Pancreas (tissue), 10 donors: ENCODE data around the gene RNH1. TPM values are rescaled to one million over a fixed set of nuclear protein-coding genes. Genes with fewer than 3 reads are reported as not detected.

ENCODE experiments used
- ATAC-seq, 4 donors: fragments of 200-7000 bp; cut with Tn5 transposase; one replicate each; pipeline versions ENCODE4 v1.8.0 to v1.9.1; 2020; ENCODE audit warnings: mild to moderate bottlenecking in 4 of 4, moderate library complexity in 4 of 4
- DNase-seq, 6 donors: peaks; one replicate each; pipeline ENCODE4 v3.0.0-alpha.2; 2020
- FAIRE-seq: peaks from 2 replicates; lab custom pipeline; 2012; peaks lifted over from hg19 to GRCh38; lab: Jason Lieb, UNC
- H3K27ac ChIP-seq, 4 donors: fragments of 200-600 bp; sonication (generic); 1 replicate in 3 of 4; 2 replicates in 1 of 4; pipeline versions ENCODE4 v1.5.0 to v1.8.0; 2020
- H3K27me3 ChIP-seq, 4 donors: fragments of 200-600 bp; one replicate each; pipeline ENCODE4 v1.8.0; 2021
- H3K36me3 ChIP-seq, 3 donors: fragments of 200-600 bp; sonication (generic) in 1 of 3; one replicate each; pipeline versions ENCODE4 v1.5.0 to v1.8.0; 2020 to 2021
- H3K4me1 ChIP-seq, 3 donors: fragments of 200-600 bp; one replicate each; pipeline ENCODE4 v1.8.0; 2021
- H3K4me3 ChIP-seq, 4 donors: fragments of 200-600 bp; sonication (generic) in 2 of 4; one replicate each; pipeline versions ENCODE4 v1.5.0 to v1.8.0; 2020 to 2021
- H3K9me3 ChIP-seq, 4 donors: fragments of 200-600 bp; one replicate each; pipeline ENCODE4 v1.8.0; 2021
- CTCF ChIP-seq, 4 donors: fragments of 200-600 bp; sonication (generic) in 3 of 4; IDR thresholded peaks; one replicate each; pipeline versions ENCODE4 v1.5.0 to v1.8.0; 2021; ENCODE audit warnings: antibody characterized with exemption in 4 of 4
- WGBS, 2 donors: extraction: QIAGEN DNeasy Blood & Tissue Kit; methylation state at CpG; one replicate each; pipeline ENCODE4 v1.1.7; 2013; 5-methylcytosine and 5-hydroxymethylcytosine counted together
- intact Hi-C, 3 donors: fragments of 100-400 bp; cut with DNase I; formaldehyde crosslinking; loops; one replicate each; pipeline versions ENCODE4 v1.11.1 to v1.14.2; 2022
- polyA plus RNA-seq, 2 donors: library from polyadenylated mRNA; stranded (reverse); fragments of 200-250 nt; gene quantifications; one replicate each; pipeline ENCODE4 v1.2.3, GENCODE V29; 2013
- total RNA-seq, 6 donors: library from RNA; stranded (reverse); fragmentation: NEBNext Ultra II Directional in 4 of 6; extraction: Animal tissue kit (Norgen Biotek cat#: 25700) in 4 of 6; gene quantifications; one replicate each; pipeline versions ENCODE4 v1.2.1 to v1.2.4, GENCODE V29; 2021 to 2023
- donor health status: healthy with polysubstance abuse.
- donor health status: DM: no; HTN: no; CAD: no; lungs with moderate emphysema.
- donor health status: DM: no; HTN: no; CAD: no.
- donor health status: control.
- donor health status: control.
- donor health status: Bipolar disorder and iron deficiency.
- donor health status: DM: yes; HTN: yes; CAD: no.
- donor health status: DM: no; HTN: no; CAD: no.
- donor health status: DM: no; HTN: no; CAD: no.
- donor health status: DM: yes; HTN: yes; CAD: no.

Gene RNH1
- total and polyA plus RNA-seq, 8 donors, result 38.9 to 87.7 (median 63.9) TPM

- H3K27ac ChIP-seq, result no peak overlapping the region
- no peaks in the 10 kb centered on the region for H3K27me3 ChIP-seq
- H3K4me1 ChIP-seq, result peaks cover 3 to 18% (median 7%) of the 10 kb centered on the region in 3 donors
- FAIRE-seq, result no peak
- no peak overlapping the region for H3K4me3 ChIP-seq
- H3K9me3 ChIP-seq, result no peaks in the 10 kb centered on the region
- TF ChIP-seq CTCF (IDR thresholded peaks at IDR 0.05), result no peak
- H3K36me3 ChIP-seq, result no peaks in the 10 kb centered on the region
- DNase-seq, result peak in 1 of 6 donors; percentile 18
- intact Hi-C loops, result no loop called here
- ATAC-seq, result no peak
- WGBS, 2 donors, result 82 to 86% methylated on average over 19 of the region's 19 CpGs
Observed at GRCh38 chr11:452916-453527, 54.0 kb downstream of the RNH1 start.

DNA sequence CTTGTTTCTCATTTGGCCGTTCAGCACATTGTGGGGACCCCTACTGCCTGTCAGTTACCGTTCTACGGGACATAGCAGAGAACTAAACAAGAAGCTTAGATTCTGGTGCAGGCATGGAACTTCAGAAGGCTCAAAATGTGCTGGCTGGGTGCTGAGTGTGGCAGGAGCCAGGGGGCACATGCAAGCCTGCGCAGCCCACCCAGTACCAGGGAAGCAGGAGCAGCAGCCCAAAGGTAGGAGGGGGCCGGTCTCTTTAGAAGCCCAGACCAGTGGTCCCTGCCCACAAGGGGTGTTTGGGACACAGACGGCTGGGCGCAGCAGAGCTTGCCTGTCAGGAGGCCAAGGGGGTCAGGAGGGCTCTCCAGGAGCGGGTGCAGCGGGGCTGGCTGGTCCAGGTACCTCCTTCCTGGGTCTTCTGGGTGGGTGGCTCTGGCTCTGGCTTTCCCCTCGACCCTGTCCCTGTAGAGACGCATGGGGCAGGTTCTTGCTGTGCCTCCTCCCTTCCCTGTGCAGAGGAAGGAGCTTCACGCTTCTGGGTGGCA, 54.8 kb downstream of the RNH1 start:
- no peaks in the 10 kb centered on the region for H3K27me3 ChIP-seq
- no peak for TF ChIP-seq CTCF (IDR thresholded peaks at IDR 0.05)
- 91 to 93% methylated on average over 12 of the region's 12 CpGs for WGBS, 2 donors
- FAIRE-seq (no peak), DNase-seq (peak in 2 of 6 donors; percentile 25 to 80), ATAC-seq (no peak)
- no peak overlapping the region for H3K27ac ChIP-seq
- H3K36me3 ChIP-seq, result no peaks in the 10 kb centered on the region
- H3K4me1 ChIP-seq, result peaks cover 3 to 18% (median 7%) of the 10 kb centered on the region in 3 donors
- no peak overlapping the region for H3K4me3 ChIP-seq
- no peaks in the 10 kb centered on the region for H3K9me3 ChIP-seq
- intact Hi-C loops, result no loop called here

DNA sequence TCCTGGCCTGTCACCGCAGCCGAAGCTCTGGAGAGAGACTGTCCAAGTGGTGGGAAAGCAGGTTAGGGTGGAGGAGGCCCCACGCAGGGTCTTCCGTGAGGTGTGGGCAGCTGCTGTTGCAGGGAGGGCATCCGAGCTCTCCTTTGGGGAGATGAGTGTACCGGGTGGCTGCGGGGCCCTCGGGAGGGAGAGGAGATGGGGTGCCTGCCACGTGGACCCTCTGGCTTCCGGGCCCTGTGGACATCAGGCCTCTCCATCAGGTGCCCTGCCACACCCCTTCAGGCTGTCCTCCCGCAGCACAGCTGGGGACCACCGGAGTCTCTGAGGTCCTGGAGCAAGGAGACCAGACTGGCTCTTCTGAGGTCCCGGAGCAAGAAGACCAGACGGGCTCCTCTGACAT, 55.3 kb downstream of the RNH1 start:
- intact Hi-C loops, result no loop called here
- Histone ChIP-seq H3K4me3 (peak overlapping the region in 2 of 4 donors; percentile 98 to 99), H3K4me1 (peaks cover 3 to 18% (median 7%) of the 10 kb centered on the region in 3 donors), H3K9me3 (no peaks in the 10 kb centered on the region), H3K27me3 (no peaks in the 10 kb centered on the region), H3K27ac (no peak overlapping the region), H3K36me3 (no peaks in the 10 kb centered on the region)
- TF ChIP-seq CTCF (IDR thresholded peaks at IDR 0.05), result no peak
- peak in 3 of 6 donors; percentile 39 to 77 (median 56) for DNase-seq
- 83 to 91% methylated on average over 14 of the region's 14 CpGs for WGBS, 2 donors
- no peak for FAIRE-seq
- no peak for ATAC-seq

DNA sequence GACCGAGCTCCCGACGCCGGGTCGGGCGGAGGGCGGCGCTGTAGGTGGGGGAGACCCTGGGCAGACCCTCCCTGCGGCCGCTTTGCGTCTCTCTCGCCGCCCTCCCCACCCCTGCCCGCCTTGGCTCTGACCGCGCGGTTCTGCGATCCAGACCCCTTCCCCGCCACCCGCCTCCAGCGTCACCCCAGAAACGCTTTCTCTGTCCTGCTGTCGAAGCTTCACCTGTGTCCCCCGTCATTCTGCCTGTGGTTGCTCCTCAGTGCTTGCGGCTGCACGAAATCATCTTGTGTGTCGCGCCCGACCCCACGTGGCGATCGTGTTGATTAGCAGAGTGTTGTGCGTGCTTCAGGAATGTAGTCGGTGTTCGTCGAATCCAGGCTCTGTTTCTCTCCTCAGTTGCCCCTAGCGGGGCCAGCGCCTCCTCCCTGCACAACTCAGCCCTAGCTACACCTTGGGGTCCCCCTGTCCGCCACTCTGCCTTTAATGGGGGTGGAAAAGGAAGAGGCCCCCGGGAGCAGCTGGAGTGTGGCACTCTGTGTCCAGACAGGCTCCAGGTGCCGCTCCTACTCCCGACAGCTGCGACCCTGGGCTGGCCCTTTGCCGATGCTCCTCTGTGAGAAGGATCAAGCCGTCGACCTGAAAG, 56.1 kb downstream of the RNH1 start:
- Histone ChIP-seq H3K36me3 (no peaks in the 10 kb centered on the region), H3K27me3 (no peaks in the 10 kb centered on the region), H3K4me3 (peak overlapping the region; percentile 98 to 99 (median 99)), H3K4me1 (peaks cover 3 to 18% (median 7%) of the 10 kb centered on the region in 3 donors), H3K27ac (peak overlapping the region; percentile 32 to 82 (median 55)), H3K9me3 (no peaks in the 10 kb centered on the region)
- WGBS, 2 donors, result 1 to 2% methylated on average over 33 to 46 of the region's 46 CpGs
- intact Hi-C loops, result no loop called here
- TF ChIP-seq CTCF (IDR thresholded peaks at IDR 0.05), result no peak
- peak; percentile 56 to 80 (median 66) for DNase-seq
- FAIRE-seq, result no peak
- ATAC-seq, result peak; percentile 30 to 48 (median 38)
